PC-3 (cell line): Measurements from ENCODE around the gene RNF144B. TPM values are rescaled to one million over a fixed set of nuclear protein-coding genes. Genes with fewer than 3 reads are reported as not detected.

ENCODE experiments used
- ATAC-seq: fragments of 200-7000 bp; cut with Tn5 transposase; 2 replicates; pipeline ENCODE4 v1.9.1; 2020; ENCODE audit warnings: mild to moderate bottlenecking, moderate library complexity
- BruUV-seq: library from RNA; stranded (reverse); fragments of 400-500 nt; replicated peaks from 2 replicates; lab custom pipeline; 2021; lab: Mats Ljungman, UMichigan
- CTCF ChIA-PET: fragments of 300-600 bp; sonication (Branson Sonifier 250); formaldehyde crosslinking; loops from one replicate; lab custom pipeline; 2022; ENCODE audit warnings: antibody characterized with exemption; lab: Charles Lee
- POLR2A ChIA-PET: fragments of 300-600 bp; sonication (Branson Sonifier 250); formaldehyde crosslinking; loops from one replicate; lab custom pipeline; 2022; ENCODE audit warnings: antibody characterized with exemption; ENCODE audit not compliant: unreplicated experiment; lab: Charles Lee
- DNase-seq: peaks from one replicate; pipeline ENCODE4 v3.0.0-alpha.2; 2015
- H2AFZ ChIP-seq: fragments of 300-600 bp; sonication (generic); 2 replicates; pipeline ENCODE4 v1.6.0; 2016; ENCODE audit warnings: antibody characterized with exemption, low read length
- H3F3A ChIP-seq: fragments of 300-600 bp; sonication (generic); one replicate; pipeline ENCODE4 v1.6.0; 2017; ENCODE audit warnings: antibody characterized with exemption, low read length, control low read depth, mild to moderate bottlenecking; ENCODE audit not compliant: unreplicated experiment
- H3K27ac ChIP-seq: fragments of 300-600 bp; sonication (generic); 2 replicates; pipeline ENCODE4 v1.5.1; 2016; ENCODE audit warnings: mild to moderate bottlenecking, low read length
- H3K27me3 ChIP-seq: fragments of 300-600 bp; sonication (generic); 2 replicates; pipeline ENCODE4 v1.6.1; 2016; ENCODE audit warnings: low read length, mixed read lengths
- H3K36me3 ChIP-seq: fragments of 300-600 bp; sonication (generic); 2 replicates; pipeline ENCODE4 v1.6.1; 2016; ENCODE audit warnings: low read depth, mixed run types, low read length, mixed read lengths
- H3K4me1 ChIP-seq: fragments of 300-600 bp; sonication (generic); 2 replicates; pipeline ENCODE4 v1.5.1; 2016; ENCODE audit warnings: low read length; ENCODE audit not compliant: insufficient read depth
- H3K4me2 ChIP-seq: fragments of 300-600 bp; sonication (generic); 2 replicates; pipeline ENCODE4 v1.6.0; 2016; ENCODE audit warnings: low read length
- H3K4me3 ChIP-seq: fragments of 300-600 bp; sonication (generic); 2 replicates; pipeline ENCODE4 v1.5.1; 2016; ENCODE audit warnings: mild to moderate bottlenecking, low read length, mixed read lengths
- H3K79me2 ChIP-seq: fragments of 300-600 bp; sonication (generic); 2 replicates; pipeline ENCODE4 v1.6.1; 2017; ENCODE audit warnings: low read length, mixed read lengths
- H3K9ac ChIP-seq: fragments of 300-600 bp; sonication (generic); 2 replicates; pipeline ENCODE4 v1.6.0; 2016; ENCODE audit warnings: mild to moderate bottlenecking, low read length
- H3K9me2 ChIP-seq: fragments of 300-600 bp; sonication (generic); replicated peaks from 2 replicates; pipeline ENCODE4 v1.6.1; 2016; ENCODE audit warnings: mixed run types, low read length, mixed read lengths
- H3K9me3 ChIP-seq: fragments of 300-600 bp; sonication (generic); 2 replicates; pipeline ENCODE4 v1.6.1; 2016; ENCODE audit warnings: low read length, mixed read lengths
- H4K20me1 ChIP-seq: fragments of 300-600 bp; sonication (generic); 2 replicates; pipeline ENCODE4 v1.6.1; 2016; ENCODE audit warnings: low read length, mixed read lengths
- EZH2 ChIP-seq: fragments of 300-600 bp; sonication (generic); IDR thresholded peaks from one replicate; pipeline ENCODE4 v1.6.1; 2017; ENCODE audit warnings: antibody characterized with exemption, mild to moderate bottlenecking, low read length; ENCODE audit not compliant: unreplicated experiment
- EZH2phosphoT487 ChIP-seq: fragments of 300-600 bp; sonication (generic); IDR thresholded peaks from 2 replicates; pipeline ENCODE4 v1.6.1; 2018; ENCODE audit warnings: mild to moderate bottlenecking, antibody characterized with exemption, low read length, borderline replicate concordance
- intact Hi-C: fragments of 100-400 bp; cut with micrococcal nuclease; formaldehyde crosslinking; loops from 2 replicates; pipeline ENCODE4 v1.9.0; 2023
- total RNA-seq: library from RNA; depleted of rRNA; stranded (reverse); fragments of >200 nt; gene quantifications from 2 replicates; pipeline ENCODE4 v1.2.3, GENCODE V29; 2014
- TF ChIP-seq, protein P1 (sequence below): fragments of 300-600 bp; sonication (generic); conservative IDR thresholded peaks from 2 replicates; pipeline ENCODE4 v1.5.1; 2017; ENCODE audit warnings: antibody characterized with exemption, low read depth, mild to moderate bottlenecking, low read length

RNF144B gene
- total RNA-seq, 1 experiment from 2014 or later, result 4.6 TPM

DNA sequence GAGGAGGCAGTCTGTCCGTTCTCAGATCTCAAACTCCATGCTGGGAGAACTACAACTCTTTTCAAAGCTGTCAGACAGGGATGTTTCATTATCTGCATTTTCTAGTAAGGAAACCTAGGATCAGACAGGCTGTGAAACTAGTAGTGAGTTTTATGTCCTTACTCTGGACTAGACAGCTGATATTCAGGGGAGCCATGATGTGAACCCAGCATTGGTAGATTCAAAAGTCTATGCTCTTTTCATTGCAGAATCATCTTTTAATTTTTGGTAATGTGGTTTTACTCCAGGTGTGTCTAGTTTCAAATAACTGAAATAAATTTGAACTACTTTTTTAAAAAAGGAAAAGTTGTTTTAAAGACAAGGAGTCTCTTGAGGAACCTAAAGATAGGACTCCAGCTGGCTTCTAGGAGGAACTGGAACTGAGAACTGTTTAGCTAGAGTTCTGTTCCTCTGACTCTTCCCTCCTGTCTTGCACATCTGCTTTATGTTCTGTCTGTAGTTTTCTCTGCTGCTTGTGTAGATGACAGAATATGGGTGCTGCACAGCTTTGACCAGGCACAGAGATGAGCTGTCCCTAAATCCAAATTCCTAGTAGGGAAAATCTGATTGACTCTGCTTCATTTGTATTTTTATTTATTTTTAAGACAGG is 27.8 kb upstream of the RNF144B start:
- Histone ChIP-seq H3K9ac (no peak overlapping the region), H3K9me2 (0 out of 2 replicates have a peak, but pooled peaks cover 4% of the 10 kb centered on the region), H3F3A (no peaks in the 10 kb centered on the region), H3K4me2 (no peak overlapping the region), H3K27me3 (no peaks in the 10 kb centered on the region), H4K20me1 (no peaks in the 10 kb centered on the region), H3K79me2 (no peaks in the 10 kb centered on the region), H2AFZ (no peak overlapping the region), H3K4me1 (peaks cover 5% of the 10 kb centered on the region; the same call in 1 of the 2 replicates), H3K36me3 (no peaks in the 10 kb centered on the region), H3K4me3 (no peak overlapping the region), H3K27ac (no peak overlapping the region), H3K9me3 (no peaks in the 10 kb centered on the region)
- ChIA-PET POLR2A (no interaction called here), CTCF (no interaction called here)
- DNase-seq, result no peak
- no TSS peak for BruUV-seq
- intact Hi-C loops, result no loop called here
- no peak for ATAC-seq
- TF ChIP-seq EZH2 (no peak), EZH2phosphoT487 (no peak)
- TF ChIP-seq, protein P1, sequence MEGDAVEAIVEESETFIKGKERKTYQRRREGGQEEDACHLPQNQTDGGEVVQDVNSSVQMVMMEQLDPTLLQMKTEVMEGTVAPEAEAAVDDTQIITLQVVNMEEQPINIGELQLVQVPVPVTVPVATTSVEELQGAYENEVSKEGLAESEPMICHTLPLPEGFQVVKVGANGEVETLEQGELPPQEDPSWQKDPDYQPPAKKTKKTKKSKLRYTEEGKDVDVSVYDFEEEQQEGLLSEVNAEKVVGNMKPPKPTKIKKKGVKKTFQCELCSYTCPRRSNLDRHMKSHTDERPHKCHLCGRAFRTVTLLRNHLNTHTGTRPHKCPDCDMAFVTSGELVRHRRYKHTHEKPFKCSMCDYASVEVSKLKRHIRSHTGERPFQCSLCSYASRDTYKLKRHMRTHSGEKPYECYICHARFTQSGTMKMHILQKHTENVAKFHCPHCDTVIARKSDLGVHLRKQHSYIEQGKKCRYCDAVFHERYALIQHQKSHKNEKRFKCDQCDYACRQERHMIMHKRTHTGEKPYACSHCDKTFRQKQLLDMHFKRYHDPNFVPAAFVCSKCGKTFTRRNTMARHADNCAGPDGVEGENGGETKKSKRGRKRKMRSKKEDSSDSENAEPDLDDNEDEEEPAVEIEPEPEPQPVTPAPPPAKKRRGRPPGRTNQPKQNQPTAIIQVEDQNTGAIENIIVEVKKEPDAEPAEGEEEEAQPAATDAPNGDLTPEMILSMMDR, result no peak

DNA sequence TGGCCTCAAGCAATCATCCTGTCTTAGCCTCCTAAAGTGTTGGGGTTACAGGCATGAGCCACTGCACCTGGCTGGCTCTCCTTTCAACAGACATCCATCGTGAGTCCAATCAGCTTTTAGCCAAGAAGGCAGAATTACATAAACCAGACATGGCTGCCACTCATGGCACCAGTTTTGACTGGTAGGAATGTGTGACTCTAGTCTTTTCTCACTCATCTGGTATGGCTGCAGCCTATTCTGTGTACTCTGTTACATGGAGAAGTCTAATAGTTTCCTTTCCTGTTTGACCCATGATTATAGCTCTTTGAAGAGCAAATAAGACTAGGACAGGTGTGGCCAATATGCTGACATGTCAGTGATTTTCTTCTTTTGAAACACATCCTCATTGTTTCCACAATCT is 27.0 kb upstream of the RNF144B start:
- Histone ChIP-seq H3K4me3 (no peak overlapping the region), H3K9me3 (no peaks in the 10 kb centered on the region), H3K79me2 (no peaks in the 10 kb centered on the region), H3F3A (no peaks in the 10 kb centered on the region), H3K27me3 (no peaks in the 10 kb centered on the region), H3K9ac (no peak overlapping the region), H4K20me1 (no peaks in the 10 kb centered on the region), H3K4me1 (peaks cover 5% of the 10 kb centered on the region; the same call in 1 of the 2 replicates), H3K27ac (no peak overlapping the region), H3K9me2 (0 out of 2 replicates have a peak, but pooled peaks cover 4% of the 10 kb centered on the region), H2AFZ (no peak overlapping the region), H3K36me3 (no peaks in the 10 kb centered on the region), H3K4me2 (no peak overlapping the region)
- DNase-seq, result no peak
- TF ChIP-seq EZH2phosphoT487 (no peak), EZH2 (no peak)
- TF ChIP-seq, protein P1, result no peak
- intact Hi-C loops, result no loop called here
- ChIA-PET CTCF (no interaction called here), POLR2A (no interaction called here)
- BruUV-seq, result no TSS peak
- ATAC-seq, result no peak

DNA sequence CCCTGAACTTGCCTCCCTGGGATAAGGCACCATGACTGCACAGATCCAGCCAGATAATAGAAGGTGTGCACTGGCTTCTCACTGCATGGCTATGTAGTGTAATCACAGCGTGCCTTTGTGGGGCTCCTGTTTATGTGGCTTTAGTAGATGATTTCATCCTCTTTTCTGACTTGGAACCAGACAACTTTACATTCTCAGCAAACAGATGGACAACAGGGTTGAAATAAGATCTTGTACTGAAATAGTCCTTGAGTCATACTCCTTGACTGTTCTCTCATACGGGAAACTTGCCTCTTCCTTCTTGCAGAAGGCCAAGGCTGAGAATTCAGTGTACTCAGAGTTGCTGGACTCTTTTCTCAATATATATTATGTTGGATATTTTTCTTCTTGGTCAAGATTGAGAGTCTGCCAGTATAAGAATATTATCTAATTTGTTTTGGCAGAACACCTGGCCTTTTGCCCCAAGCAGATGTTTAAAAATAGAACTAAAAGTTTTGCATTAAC is 25.0 kb upstream of the RNF144B start:
- Histone ChIP-seq H4K20me1 (no peaks in the 10 kb centered on the region), H3F3A (no peaks in the 10 kb centered on the region), H3K9ac (no peak overlapping the region), H3K4me3 (no peak overlapping the region), H3K4me1 (peaks cover 5% of the 10 kb centered on the region; the same call in 1 of the 2 replicates), H3K27me3 (no peaks in the 10 kb centered on the region), H3K36me3 (no peaks in the 10 kb centered on the region), H2AFZ (no peak overlapping the region), H3K27ac (0 out of 2 replicates have a peak overlapping the region, but pooled peaks have one; percentile 13), H3K9me3 (no peaks in the 10 kb centered on the region), H3K9me2 (0 out of 2 replicates have a peak, but pooled peaks cover 4% of the 10 kb centered on the region), H3K79me2 (no peaks in the 10 kb centered on the region), H3K4me2 (no peak overlapping the region)
- POLR2A ChIA-PET, result no interaction called here
- ATAC-seq (peak; percentile 85), DNase-seq (peak; percentile 48)
- intact Hi-C loops, result no loop called here
- no TSS peak for BruUV-seq
- CTCF ChIA-PET, result no interaction called here
- no peak for TF ChIP-seq EZH2phosphoT487
- no peak for TF ChIP-seq EZH2
- TF ChIP-seq, protein P1, result no peak
